HG02798 (cell line): Measurements from ENCODE around the gene EIF4ENIF1.
"Not testable (repeated sequence)": the region's sequence is repeated elsewhere in the genome, so short reads cannot be mapped to it uniquely, and the experiment has no call there.

ENCODE experiments used
- ATAC-seq: cut with Tn5 transposase; IDR thresholded peaks from one replicate; pipeline ENCODE4 v1.9.1; 2021; ENCODE audit warnings: mild to moderate bottlenecking; ENCODE audit not compliant: unreplicated experiment, poor library complexity

EIF4ENIF1 gene

DNA sequence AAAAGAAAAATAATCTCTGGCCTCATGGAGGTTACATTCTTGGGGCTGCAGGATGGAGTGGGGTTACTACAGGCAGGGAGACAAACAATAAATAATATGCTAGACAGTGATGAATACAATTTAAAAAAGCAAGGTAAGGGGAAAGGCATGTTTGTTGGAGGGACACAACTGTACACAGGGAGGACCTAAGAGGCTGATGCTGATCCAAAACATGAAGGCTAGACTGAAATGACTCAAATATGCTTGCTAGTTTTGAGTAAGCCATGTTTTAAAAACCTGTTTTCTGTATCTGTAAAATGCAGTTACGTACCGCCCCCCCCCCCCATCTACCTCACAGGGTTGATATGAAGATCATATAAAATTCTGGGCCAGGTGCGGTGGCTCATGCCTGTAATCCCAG is 44.0 kb downstream of the EIF4ENIF1 start:
- no peak for ATAC-seq

DNA sequence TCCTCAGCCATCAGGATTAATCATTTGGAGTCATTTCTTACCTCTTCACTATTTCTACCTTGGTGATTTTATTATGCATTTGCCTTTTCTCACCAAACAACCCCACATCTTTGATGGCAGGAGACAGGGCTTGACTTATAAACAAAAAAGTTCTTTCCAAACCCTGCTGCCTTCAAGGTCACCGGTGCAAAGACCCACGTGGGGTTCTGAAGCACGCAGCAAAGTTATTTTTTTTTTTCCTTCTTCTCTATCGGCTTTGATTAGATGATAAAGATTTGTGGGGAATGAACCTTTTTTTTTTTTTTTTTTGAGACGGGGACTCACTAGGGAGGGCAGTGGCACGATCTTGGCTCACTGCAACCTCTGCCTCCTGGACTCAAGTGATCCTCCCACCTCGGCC is 46.1 kb downstream of the EIF4ENIF1 start:
- no peak for ATAC-seq

DNA sequence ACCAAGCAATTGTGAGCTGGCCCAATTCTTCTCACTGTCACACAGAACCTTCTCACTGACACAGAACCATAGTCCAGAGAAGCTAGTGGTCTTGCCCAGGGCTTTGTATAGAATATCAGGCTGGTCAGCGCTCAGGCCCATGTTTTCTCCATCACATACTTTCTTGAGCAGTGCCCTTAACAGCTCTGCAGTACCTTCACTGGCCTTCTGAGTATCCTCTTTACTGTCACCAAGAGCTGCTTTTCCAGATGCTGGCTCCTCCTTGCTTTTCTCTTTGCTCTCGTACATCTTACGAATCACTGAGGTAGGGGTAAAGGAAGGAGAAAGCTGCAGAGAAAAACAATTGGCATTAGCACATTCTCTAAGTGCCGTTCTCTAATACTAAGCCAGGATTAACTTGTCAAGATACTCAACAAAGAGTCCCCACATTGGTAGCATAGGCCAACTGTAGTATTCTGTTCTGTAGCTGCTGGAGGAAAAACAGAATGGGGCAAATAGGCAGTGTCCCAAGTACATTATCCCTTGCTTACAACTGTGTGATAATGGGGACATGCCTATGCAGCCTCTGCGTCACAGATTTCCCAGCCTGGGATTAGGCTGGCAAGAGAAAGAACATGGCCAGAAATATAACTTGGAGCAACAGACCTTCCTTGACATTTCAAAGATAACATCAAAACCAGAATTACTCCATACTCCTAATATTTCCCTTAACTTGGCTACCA is 46.7 kb downstream of the EIF4ENIF1 start:
- ATAC-seq = no peak

DNA sequence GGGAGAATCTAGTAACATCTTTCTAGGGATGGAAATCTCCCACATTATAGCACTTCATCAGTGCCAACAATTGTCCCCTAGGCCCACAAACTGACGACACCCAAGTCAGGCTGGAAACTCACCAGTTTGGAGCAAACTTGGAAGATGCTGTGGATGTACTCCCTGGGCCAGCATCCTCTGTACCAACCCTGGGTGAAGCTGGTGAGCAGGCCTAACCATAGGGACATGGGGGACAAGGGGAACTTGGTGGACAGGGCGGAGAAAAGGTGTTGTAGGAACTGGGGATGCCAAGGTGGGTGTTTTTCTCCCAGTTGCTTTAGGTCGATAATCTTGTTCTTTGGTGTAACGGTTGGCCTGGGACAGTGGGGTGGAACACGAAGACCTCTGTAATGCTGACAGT is 48.0 kb downstream of the EIF4ENIF1 start:
- ATAC-seq = no peak

DNA sequence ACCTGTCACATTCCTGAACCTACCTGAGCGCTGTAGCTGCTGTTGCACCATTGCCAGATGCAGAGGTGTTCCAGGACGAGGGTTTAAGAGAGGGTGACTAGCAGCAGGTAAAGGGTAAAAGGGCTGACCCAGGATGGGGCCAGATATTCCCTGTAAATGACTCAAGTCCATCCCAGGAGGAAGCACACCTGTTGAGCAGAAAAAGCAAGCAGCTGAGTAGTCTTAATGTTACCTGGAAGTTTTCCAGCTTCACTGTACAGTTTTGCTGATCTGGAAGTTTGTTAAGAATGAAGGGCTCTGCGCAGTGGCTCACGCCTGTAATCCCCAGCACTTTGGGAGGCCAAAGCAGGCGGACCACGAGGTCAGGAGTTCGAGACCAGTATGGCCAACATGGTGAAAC is 49.0 kb downstream of the EIF4ENIF1 start:
- no peak for ATAC-seq

DNA sequence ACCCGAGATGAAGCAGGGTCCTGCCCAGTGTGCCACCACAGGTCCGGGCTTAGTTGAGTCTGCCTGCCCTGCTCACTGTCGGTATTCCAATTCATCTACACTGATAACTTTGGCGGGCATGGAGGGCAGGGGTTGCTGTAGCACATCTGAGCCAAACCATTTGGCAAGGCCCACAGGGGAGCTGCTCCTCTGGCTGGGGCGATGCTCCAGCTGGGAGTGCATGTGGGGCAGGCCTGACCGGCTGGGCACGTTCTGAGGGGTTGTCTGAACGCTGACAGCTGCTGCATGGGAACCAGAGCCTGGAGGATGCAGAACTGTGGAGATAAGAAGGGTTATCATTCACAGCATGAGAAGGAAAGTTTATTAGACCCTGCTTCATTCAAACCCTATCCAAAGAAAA is 49.8 kb downstream of the EIF4ENIF1 start:
- ATAC-seq = no peak

DNA sequence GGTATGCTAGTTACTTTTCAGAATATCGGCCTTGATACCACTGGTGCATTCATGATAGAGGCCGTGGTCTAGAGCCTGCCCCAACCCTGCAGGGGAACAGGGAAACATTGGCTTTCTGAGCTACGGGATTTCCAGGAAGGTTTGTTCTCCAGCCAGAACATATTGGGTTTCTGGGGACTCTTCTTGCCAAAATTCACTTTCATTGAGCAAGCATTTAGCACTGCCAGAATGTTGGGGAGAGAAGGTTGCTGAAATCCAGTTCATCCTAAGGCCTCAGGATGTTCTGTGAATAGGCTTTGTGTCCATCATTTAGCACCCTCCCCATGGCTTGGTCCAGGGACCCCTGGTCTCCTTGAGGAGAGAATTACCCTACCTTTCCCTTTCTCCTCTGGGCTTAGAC is 53.5 kb downstream of the EIF4ENIF1 start:
- no peak for ATAC-seq

DNA sequence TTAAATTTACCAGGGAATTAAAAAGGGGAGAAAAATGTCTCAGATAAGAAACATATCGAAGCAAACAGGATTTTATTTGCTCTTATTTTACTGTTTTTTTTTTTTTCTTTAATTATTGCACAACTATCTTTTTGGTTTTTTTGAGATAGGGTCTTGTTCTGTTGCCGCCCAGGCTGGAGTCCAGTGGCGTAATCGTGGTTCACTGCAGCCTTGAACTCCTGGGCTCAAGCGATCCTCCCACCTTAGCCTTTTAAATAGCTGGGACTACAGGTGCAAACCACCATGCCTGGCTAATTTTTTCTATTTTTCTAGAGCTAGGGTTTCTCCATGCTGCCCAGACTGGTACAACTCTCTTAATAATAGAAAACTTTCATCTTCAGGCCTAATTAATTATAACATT is 57.7 kb downstream of the EIF4ENIF1 start:
- ATAC-seq = no peak

DNA sequence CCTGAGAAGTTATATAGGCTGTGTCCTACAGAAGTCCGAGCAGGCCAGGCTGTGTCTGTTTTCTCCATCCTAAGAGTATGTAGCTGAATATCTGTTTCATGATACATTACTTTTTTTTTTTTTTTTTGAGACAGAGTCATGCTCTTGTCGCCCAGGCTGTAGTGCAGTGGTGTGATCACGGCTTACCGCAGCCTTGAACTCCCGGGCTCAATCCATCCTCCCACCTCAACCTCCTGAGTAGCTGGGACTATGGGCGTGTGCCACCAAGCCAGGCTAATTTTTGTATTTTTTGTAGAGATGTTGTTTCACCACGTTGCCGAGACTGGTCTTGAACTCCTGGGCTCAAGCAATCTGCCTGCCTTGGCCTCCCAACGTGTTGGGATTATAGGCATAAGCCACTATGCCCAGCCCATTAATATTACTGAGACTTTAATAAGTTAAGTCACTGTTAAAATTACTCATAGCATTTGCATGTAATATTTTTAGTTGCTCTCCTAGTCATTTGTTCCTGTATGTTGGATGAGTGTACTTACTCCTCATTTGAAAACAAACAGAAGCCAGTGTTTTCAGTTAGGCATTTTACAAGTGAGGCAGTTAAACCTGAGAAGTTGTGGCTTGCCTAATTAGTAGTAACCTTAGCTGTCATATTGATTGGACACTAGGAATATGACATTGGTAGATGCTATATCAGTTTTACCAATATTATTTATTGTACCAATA is 64.2 kb downstream of the EIF4ENIF1 start:
- ATAC-seq = no peak

DNA sequence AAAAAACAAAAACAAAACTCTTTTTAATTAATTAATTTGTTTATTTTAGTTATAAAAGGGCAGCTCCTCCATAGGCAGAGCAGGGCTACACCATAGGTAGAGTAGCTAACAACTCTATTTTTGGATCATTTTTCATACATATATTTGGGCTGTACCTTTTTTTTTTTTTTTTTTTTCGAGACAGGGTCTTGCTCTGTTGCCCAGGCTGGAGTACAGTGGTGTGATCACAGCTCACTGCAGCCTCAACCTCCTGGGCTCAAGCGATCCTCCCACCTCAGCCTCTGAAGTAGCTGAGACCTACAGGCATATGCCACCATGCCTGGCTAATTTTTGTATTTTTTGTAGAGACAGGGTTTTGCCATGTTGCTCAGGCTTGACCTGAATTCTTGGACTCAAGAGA is 87.3 kb downstream of the EIF4ENIF1 start:
- not testable (repeated sequence) for ATAC-seq

DNA sequence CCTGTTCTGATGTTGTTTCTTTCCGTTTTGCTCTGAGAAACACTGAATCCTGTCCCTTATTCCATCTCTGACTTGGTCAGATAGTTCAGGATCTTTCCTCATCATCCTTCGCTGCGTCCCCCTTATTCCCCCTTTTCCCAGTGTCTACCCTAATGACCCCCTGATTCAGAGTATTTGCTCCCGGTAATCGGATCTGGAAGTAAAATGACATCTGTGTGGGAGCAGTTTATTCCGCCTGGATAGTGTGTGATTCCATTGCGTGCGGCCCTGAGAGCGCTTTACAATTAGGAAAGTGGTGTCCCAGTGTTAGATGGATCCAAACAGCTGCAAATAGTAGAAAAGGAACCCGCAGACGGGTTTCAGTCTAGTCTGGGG is 89.6 kb downstream of the EIF4ENIF1 start:
- no peak for ATAC-seq

DNA sequence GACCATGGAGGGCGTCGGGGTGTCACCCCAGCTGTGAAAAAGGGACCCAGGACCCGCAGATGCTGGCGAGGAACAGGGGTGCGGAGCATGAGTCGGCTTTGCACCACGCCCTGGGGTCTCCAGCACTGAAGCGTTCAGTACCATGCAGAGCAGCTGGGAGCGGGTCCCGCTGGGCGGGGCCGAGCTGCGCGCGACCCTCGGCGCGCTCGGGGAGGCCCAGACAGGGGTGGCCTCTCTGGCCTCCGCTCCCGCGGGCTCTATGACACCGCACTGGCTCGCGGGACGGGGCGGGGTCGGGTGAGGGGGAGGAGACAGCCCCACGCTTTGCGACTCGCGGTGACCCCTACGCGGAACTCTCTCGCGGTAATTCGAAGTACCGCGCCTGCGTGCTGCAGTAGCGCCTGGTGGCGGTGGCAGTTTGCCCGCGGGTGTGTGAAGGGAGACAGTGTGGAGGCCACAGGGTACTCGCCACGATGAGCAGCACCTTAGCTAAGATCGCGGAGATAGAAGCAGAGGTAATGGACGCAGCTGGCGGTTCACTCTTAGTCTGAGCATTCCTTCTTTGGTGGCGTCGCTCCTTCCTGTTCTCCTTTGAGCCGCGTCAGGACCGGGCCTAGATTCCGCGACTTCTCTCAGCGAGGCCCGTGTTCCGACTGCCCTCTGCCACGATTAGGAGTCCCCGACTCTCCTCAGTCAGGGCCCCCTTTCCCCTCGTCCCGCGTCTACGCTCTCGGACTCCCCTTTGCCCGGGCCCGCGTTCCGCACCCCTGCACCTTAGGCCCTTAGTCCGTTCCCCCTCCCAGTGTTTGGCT is 90.2 kb downstream of the EIF4ENIF1 start, which contains the start of gene DRG1:
DRG1 (plus strand) TSS at position 394 of the 812 bp plus-strand sequence; CDS start at position 474, 80 bp downstream.
- peak; percentile 99 for ATAC-seq

DNA sequence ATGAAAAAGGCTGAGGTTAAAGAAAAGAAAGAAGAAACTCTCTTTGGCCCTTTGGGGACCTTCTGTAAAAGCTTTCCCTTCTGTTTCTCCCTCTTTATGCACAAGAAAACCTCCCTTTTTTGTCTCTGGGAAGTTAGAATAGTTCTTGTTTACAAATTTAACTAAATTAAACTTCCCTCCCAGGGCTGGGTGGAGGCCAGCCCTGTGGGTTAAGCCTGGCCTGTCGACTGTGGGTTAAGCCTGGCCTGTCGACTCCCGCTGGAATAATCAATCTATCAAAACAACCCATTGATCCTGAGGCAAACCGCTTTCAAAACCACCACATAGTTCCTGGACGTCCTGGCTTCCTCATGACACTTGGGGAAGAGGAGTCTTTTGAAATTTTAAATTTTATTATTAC is 91.4 kb downstream of the EIF4ENIF1 start:
- ATAC-seq = no peak

DNA sequence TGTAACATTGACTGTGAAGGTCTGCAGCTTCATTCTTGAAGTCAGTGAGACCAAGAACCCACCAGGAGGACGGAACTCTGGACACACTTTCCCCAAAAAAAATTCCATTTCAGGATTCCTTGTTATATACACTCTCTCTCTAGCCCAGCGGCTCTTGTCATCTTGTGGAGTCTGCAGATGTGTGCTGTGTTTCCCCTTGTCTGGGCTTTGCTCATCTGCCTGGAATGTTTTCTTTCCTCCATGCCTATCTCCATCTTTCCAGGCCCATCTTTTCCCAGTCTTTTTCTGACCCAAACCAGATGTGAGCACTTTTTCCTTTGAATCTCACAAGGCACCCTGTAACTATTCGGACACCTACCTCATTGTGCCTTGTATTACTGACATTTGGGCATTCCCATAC is 95.3 kb downstream of the EIF4ENIF1 start:
- ATAC-seq = no peak

DNA sequence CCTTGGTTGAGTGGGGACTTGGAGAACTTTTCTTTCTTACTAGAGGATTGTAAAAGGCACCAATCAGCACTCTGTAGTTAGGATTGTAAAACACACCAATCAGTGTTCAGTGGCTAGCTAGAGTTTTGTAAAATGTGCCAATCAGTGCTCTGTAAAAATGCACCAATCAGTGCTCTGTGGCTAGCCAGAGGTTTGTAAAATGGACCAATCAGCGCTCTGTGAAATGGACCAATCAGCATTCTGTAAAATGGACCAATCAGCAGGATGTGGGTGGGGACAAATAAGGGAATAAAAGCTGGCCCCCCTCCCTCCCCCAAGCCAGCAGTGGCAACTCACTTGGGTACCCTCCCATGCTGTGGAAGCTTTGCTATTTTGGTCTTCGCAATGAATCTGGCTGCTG is 95.7 kb downstream of the EIF4ENIF1 start:
- ATAC-seq = no peak
